ENCODE measurements around the gene CDH16. TPM values are rescaled to one million over a fixed set of nuclear protein-coding genes. Genes with fewer than 3 reads are reported as not detected.

CDH16 gene
- total RNA-seq, 4 donors from 2014 or later = not detected

DNA sequence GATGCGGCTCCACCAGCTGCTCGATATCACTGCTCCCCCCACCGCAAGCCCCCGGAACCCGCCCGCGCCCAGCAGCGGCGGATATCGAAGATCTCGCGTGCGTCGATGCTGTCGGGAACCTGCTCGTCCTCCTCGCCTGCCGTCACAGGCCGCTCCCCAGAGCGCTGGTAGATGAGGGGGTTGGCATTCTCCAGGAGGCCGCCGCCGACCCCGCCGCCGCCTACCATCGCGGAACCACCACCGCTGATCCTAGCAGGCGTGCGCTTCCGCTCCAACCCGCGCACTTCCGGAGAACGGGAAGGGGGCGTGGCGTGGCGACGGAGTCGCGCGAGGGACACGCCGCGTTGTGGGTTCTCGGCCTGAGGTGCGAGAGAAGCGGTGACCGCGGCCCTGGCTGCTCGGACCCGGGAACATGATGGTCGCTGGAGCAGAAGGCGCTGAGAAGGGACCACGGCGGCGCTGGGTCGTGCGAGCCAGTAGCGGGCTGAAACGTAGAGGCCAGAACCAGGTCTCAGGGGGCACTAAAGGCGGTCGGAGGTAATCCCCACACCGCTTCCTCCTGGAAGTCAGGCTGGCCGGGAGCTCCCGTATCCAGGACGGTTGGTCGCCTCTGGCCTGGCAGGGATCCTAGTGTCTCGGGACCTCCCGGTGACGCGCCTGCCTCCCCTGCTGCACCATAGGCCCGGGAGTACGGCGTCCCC is 15.6 kb upstream of the CDH16 start, which contains the start of gene CIAO2B:
Gene CIAO2B, minus strand, starts transcription at position 265 of the 701 bp plus-strand sequence. Its CDS starts 38 bp downstream, at position 227.
- Histone ChIP-seq H3K27ac (peak within 1 kb of the TSS; percentile 88 to 98 (median 97)), H3K9me3 (no peaks in the 10 kb centered on the region), H3K36me3 (peaks cover 0 to 45% of the 10 kb centered on the region in 2 donors), H3K4me3 (peak within 1 kb of the TSS; percentile 97), H3K4me1 (peaks cover 5 to 54% (median 29%) of the 10 kb centered on the region in 3 donors), H3K27me3 (no peaks in the 10 kb centered on the region)
- no CpG with 5 or more reads among the region's 76 CpGs for WGBS, 2 donors (ENCODE audit: low coverage in 1 of 2)
- peak; percentile 87 for ATAC-seq
- TF ChIP-seq POLR2A (IDR thresholded peaks at IDR 0.05) (peak; percentile 77 to 90), POLR2AphosphoS5 (IDR thresholded peaks at IDR 0.05) (peak; percentile 99)
- TF ChIP-seq, protein P1, sequence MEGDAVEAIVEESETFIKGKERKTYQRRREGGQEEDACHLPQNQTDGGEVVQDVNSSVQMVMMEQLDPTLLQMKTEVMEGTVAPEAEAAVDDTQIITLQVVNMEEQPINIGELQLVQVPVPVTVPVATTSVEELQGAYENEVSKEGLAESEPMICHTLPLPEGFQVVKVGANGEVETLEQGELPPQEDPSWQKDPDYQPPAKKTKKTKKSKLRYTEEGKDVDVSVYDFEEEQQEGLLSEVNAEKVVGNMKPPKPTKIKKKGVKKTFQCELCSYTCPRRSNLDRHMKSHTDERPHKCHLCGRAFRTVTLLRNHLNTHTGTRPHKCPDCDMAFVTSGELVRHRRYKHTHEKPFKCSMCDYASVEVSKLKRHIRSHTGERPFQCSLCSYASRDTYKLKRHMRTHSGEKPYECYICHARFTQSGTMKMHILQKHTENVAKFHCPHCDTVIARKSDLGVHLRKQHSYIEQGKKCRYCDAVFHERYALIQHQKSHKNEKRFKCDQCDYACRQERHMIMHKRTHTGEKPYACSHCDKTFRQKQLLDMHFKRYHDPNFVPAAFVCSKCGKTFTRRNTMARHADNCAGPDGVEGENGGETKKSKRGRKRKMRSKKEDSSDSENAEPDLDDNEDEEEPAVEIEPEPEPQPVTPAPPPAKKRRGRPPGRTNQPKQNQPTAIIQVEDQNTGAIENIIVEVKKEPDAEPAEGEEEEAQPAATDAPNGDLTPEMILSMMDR (IDR thresholded peaks at IDR 0.05) = no peak

DNA sequence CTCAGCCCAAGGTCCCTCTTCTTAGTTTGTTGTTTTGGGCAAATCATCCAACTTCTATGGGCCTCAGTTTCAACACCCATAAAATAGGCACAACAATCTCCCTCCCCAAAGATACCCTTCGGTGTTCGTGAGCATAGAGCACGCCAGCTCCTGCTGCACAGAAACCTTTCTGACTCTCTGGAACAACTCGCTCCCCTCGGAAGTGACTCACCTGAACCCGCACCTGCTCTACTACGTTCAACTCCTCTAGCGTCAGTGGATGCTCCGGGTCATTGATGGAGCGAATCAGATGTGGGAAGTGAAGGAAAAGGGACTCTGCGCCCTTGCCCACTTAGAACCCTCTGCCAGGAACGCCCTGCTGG is 15.1 kb upstream of the CDH16 start:
- Histone ChIP-seq H3K27ac (peak overlapping the region; percentile 88 to 98 (median 97)), H3K27me3 (no peaks in the 10 kb centered on the region), H3K4me1 (peaks cover 5 to 54% (median 29%) of the 10 kb centered on the region in 3 donors), H3K4me3 (peak overlapping the region; percentile 97), H3K9me3 (no peaks in the 10 kb centered on the region), H3K36me3 (peaks cover 0 to 40% of the 10 kb centered on the region in 2 donors)
- TF ChIP-seq, protein P1 (IDR thresholded peaks at IDR 0.05) = no peak
- TF ChIP-seq POLR2AphosphoS5 (IDR thresholded peaks at IDR 0.05) (no peak), EP300 (IDR thresholded peaks at IDR 0.05) (no peak), POLR2A (IDR thresholded peaks at IDR 0.05) (no peak)
- WGBS, 2 donors (ENCODE audit: low coverage in 1 of 2) = 0% methylated on average over 7 to 9 of the region's 12 CpGs
- peak; percentile 5 for ATAC-seq

DNA sequence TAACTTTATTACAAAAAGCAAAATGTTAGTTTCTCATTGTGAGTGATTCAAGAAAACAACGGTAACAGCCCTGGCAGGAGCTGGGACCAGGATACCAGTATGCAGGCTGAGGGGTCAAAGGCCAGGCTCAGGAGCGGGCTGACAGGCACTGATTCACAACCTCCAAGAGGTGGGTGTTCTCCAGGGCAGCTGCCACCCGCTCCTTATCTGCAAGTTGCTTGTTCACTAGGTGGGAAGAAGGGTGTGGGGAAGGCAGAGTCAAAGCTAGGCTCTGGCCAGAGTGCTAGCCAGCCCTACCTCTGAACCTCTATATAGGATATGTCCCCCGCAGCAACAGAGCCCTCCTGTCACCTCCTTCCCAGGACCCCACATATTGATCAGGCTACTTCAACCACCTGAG is 13.4 kb upstream of the CDH16 start:
- Histone ChIP-seq H3K27ac (no peak overlapping the region), H3K4me1 (peaks cover 5 to 60% (median 29%) of the 10 kb centered on the region in 3 donors), H3K4me3 (no peak overlapping the region), H3K36me3 (peaks cover 0 to 23% of the 10 kb centered on the region in 2 donors), H3K9me3 (no peaks in the 10 kb centered on the region), H3K27me3 (no peaks in the 10 kb centered on the region)
- 76 to 88% methylated on average over 1 to 2 of the region's 4 CpGs for WGBS, 2 donors (ENCODE audit: low coverage in 1 of 2)
- TF ChIP-seq POLR2AphosphoS5 (IDR thresholded peaks at IDR 0.05) (no peak), EP300 (IDR thresholded peaks at IDR 0.05) (no peak), POLR2A (IDR thresholded peaks at IDR 0.05) (no peak)
- TF ChIP-seq, protein P1 (IDR thresholded peaks at IDR 0.05) = no peak
- no peak for ATAC-seq

DNA sequence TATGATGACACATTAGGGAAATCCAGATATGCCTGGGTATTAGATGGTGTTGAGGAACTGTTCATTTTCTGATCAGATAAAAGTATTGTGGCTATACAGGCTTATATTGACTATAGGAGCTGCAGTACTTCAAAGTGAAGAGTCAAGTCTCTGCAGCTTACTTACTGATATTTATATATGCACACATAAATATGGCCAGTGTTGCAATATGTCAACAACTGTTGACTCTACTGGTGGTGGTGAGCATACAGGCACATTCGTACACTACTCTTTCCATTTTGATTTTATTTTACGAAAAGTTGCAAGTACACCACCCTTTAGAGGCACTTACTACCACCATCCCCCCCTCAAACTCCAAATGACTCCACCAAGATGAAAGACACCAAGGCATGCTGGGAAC is 13.0 kb upstream of the CDH16 start:
- ATAC-seq = no peak
- H3K27ac ChIP-seq = no peak overlapping the region
- no peaks in the 10 kb centered on the region for H3K9me3 ChIP-seq
- H3K4me1 ChIP-seq = peaks cover 5 to 60% (median 31%) of the 10 kb centered on the region in 3 donors
- H3K27me3 ChIP-seq = no peaks in the 10 kb centered on the region
- WGBS, 2 donors (ENCODE audit: low coverage in 1 of 2) = 56 to 73% methylated on average over 2 of the region's 2 CpGs
- TF ChIP-seq POLR2A (IDR thresholded peaks at IDR 0.05) = no peak
- TF ChIP-seq POLR2AphosphoS5 (IDR thresholded peaks at IDR 0.05) = no peak
- TF ChIP-seq, protein P1 (IDR thresholded peaks at IDR 0.05) = no peak
- TF ChIP-seq EP300 (IDR thresholded peaks at IDR 0.05) = no peak
- H3K36me3 ChIP-seq = peaks cover 0 to 19% of the 10 kb centered on the region in 2 donors
- H3K4me3 ChIP-seq = no peak overlapping the region

DNA sequence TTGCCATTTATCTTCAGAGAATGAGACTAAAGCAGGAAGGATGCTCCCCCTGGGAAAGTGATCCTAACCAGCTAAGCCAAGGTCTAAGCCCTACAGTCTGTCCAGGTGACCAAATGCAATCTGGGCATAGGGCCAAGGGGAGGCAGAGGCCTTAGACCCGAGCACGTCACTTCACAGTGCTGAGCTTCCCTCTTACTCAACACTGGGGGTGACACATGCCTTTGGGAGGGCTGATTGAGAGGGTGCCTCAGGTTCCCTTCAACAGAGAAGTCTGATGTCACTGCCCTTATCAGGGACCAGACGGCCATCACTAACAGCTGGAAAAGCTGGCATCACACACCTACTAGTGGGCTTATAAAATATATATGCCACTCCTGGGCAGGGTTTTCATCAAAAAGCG is 11.5 kb upstream of the CDH16 start:
- H3K4me1 ChIP-seq = peaks cover 5 to 60% (median 24%) of the 10 kb centered on the region in 3 donors
- peaks cover 0 to 18% of the 10 kb centered on the region in 2 donors for H3K36me3 ChIP-seq
- no peaks in the 10 kb centered on the region for H3K27me3 ChIP-seq
- H3K9me3 ChIP-seq = no peaks in the 10 kb centered on the region
- no peak for ATAC-seq
- H3K4me3 ChIP-seq = no peak overlapping the region
- TF ChIP-seq, protein P1 (IDR thresholded peaks at IDR 0.05) = no peak
- TF ChIP-seq POLR2A (IDR thresholded peaks at IDR 0.05) (no peak), POLR2AphosphoS5 (IDR thresholded peaks at IDR 0.05) (no peak), EP300 (IDR thresholded peaks at IDR 0.05) (no peak)
- H3K27ac ChIP-seq = no peak overlapping the region
- WGBS, 2 donors (ENCODE audit: low coverage in 1 of 2) = 100% methylated on average over 1 to 2 of the region's 4 CpGs

Measured in gastroesophageal sphincter (tissue), 4 donors.